RPMI7951 (cell line): ENCODE results near the gene SLC9B1. TPM values are rescaled to one million over a fixed set of nuclear protein-coding genes. Genes with fewer than 3 reads are reported as not detected.

Experiments used
- DNase-seq: peaks from one replicate; pipeline ENCODE4 v3.0.0-alpha.2; 2012; ENCODE audit warnings: low read depth
- total RNA-seq: library from RNA; depleted of rRNA; stranded (reverse); fragments of >200 nt; shearing (Covaris generic); gene quantifications from 2 replicates; pipeline ENCODE4 v1.2.3, GENCODE V29; 2014; rRNA removed

Gene SLC9B1
- total RNA-seq, result 0.24 and 0.49 TPM in 2 replicates

GRCh38 chr4:103019308-103020124 lies at the start of gene SLC9B1:
Gene SLC9B1 (minus strand): TSS chr4:103019705. CDS start chr4:102991711, 27,994 bp downstream.
- DNase-seq, result peak; percentile 95

GRCh38 chr4:103067841-103068547 lies 48.5 kb upstream of the SLC9B1 start:
- peak; percentile 1 for DNase-seq

GRCh38 chr4:103060453-103061148 lies 41.1 kb upstream of the SLC9B1 start:
- no peak for DNase-seq

GRCh38 chr4:103054030-103054429 lies 34.5 kb upstream of the SLC9B1 start:
- DNase-seq, result no peak

- no peak for DNase-seq
These were observed 33.3 kb upstream of the SLC9B1 start for GRCh38 chr4:103052779-103053178.

GRCh38 chr4:103052145-103052544 lies 32.6 kb upstream of the SLC9B1 start:
- no peak for DNase-seq

- DNase-seq, result no peak
These were observed 31.4 kb upstream of the SLC9B1 start for GRCh38 chr4:103050736-103051436.

GRCh38 chr4:103046416-103047290 lies 27.1 kb upstream of the SLC9B1 start:
- peak; percentile 41 for DNase-seq

GRCh38 chr4:103044183-103044582 lies 24.7 kb upstream of the SLC9B1 start:
- DNase-seq, result no peak

GRCh38 chr4:103036169-103036568 lies 16.7 kb upstream of the SLC9B1 start:
- no peak for DNase-seq

- peak; percentile 42 for DNase-seq
These were observed 13.1 kb upstream of the SLC9B1 start for GRCh38 chr4:103032574-103032973.

GRCh38 chr4:103030791-103031190 lies 11.3 kb upstream of the SLC9B1 start:
- no peak for DNase-seq

- no peak for DNase-seq
These were observed 9.8 kb upstream of the SLC9B1 start for GRCh38 chr4:103029300-103029699.

GRCh38 chr4:103026868-103027267 lies 7.4 kb upstream of the SLC9B1 start:
- DNase-seq, result no peak

- DNase-seq, result no peak
These were observed 5.5 kb upstream of the SLC9B1 start for GRCh38 chr4:103024996-103025395.

- no peak for DNase-seq
These were observed 1.6 kb upstream of the SLC9B1 start for GRCh38 chr4:103021120-103021519.

GRCh38 chr4:103018391-103019307 lies 856 bp downstream of the SLC9B1 start:
- DNase-seq, result no peak

GRCh38 chr4:103012551-103012950 lies 7.0 kb downstream of the SLC9B1 start:
- no peak for DNase-seq

- peak; percentile 43 for DNase-seq
These were observed 7.4 kb downstream of the SLC9B1 start for GRCh38 chr4:103012060-103012459.
